HL-60/S4 treated with phorbol 12-myristate 13-acetate at 8.2 ng/mL for 4 days and 3 days (cell line): ENCODE data around the gene HEBP1.

Experiments
- in situ Hi-C: fragments of 300-500 bp; cut with MboI; formaldehyde crosslinking; loops from 2 replicates; pipeline ENCODE4 v1.15.0; 2022; ENCODE audit warnings: low sequenced_read_pairs

HEBP1 gene

GRCh38 chr12:13024531-13024916 lies 24.5 kb upstream of the HEBP1 start:
- in situ Hi-C loops: no loop called here

- in situ Hi-C loops: no loop called here
Observed at GRCh38 chr12:13023811-13024530, 23.9 kb upstream of the HEBP1 start.

- in situ Hi-C loops: no loop called here
Observed at GRCh38 chr12:13022851-13023271, 22.8 kb upstream of the HEBP1 start.

GRCh38 chr12:13011098-13011497 lies 11.0 kb upstream of the HEBP1 start:
- in situ Hi-C loops: no loop called here

GRCh38 chr12:13008741-13009380 lies 8.8 kb upstream of the HEBP1 start:
- in situ Hi-C loops: no loop called here

GRCh38 chr12:13007496-13008233 lies 7.6 kb upstream of the HEBP1 start:
- in situ Hi-C loops: no loop called here

GRCh38 chr12:13005649-13006048 lies 5.6 kb upstream of the HEBP1 start:
- in situ Hi-C loops: no loop called here

- in situ Hi-C loops: no loop called here
Observed at GRCh38 chr12:13004986-13005385, 4.9 kb upstream of the HEBP1 start.

GRCh38 chr12:13004361-13004760 lies 4.3 kb upstream of the HEBP1 start:
- in situ Hi-C loops: no loop called here

GRCh38 chr12:13002301-13003097 lies 2.4 kb upstream of the HEBP1 start:
- in situ Hi-C loops: no loop called here

- in situ Hi-C loops: no loop called here
Observed at GRCh38 chr12:13001775-13002040, 1.6 kb upstream of the HEBP1 start.

GRCh38 chr12:13000925-13001774 lies 1.1 kb upstream of the HEBP1 start:
- in situ Hi-C loops: no loop called here

- in situ Hi-C loops: no loop called here
Observed at GRCh38 chr12:13000616-13000924, 505 bp upstream of the HEBP1 start.

GRCh38 chr12:12999271-12999958 lies 650 bp downstream of the HEBP1 start:
- in situ Hi-C loops: no loop called here

- in situ Hi-C loops: no loop called here
Observed at GRCh38 chr12:12998248-12998647, 1.8 kb downstream of the HEBP1 start.

GRCh38 chr12:12997734-12998133 lies 2.3 kb downstream of the HEBP1 start:
- in situ Hi-C loops: no loop called here

GRCh38 chr12:12997156-12997555 lies 2.9 kb downstream of the HEBP1 start:
- in situ Hi-C loops: no loop called here

GRCh38 chr12:12996209-12996608 lies 3.9 kb downstream of the HEBP1 start:
- in situ Hi-C loops: no loop called here

GRCh38 chr12:12995088-12995487 lies 5.0 kb downstream of the HEBP1 start:
- in situ Hi-C loops: no loop called here

- in situ Hi-C loops: no loop called here
Observed at GRCh38 chr12:12993367-12993766, 6.7 kb downstream of the HEBP1 start.
